Hindlimb muscle (tissue), 1 donor: ENCODE data around the gene OR6N1. TPM values are rescaled to one million over a fixed set of nuclear protein-coding genes. Genes with fewer than 3 reads are reported as not detected.

Experiments
- DNase-seq: peaks from one replicate; pipeline ENCODE4 v3.0.0-alpha.2; 2013
- polyA plus RNA-seq: library from polyadenylated mRNA; unstranded; fragments of 120-200 nt; gene quantifications from one replicate; pipeline ENCODE4 v1.2.1, GENCODE V29; 2013; ENCODE audit not compliant: insufficient read length

Gene OR6N1
- polyA plus RNA-seq, 1 donor = not detected

DNA sequence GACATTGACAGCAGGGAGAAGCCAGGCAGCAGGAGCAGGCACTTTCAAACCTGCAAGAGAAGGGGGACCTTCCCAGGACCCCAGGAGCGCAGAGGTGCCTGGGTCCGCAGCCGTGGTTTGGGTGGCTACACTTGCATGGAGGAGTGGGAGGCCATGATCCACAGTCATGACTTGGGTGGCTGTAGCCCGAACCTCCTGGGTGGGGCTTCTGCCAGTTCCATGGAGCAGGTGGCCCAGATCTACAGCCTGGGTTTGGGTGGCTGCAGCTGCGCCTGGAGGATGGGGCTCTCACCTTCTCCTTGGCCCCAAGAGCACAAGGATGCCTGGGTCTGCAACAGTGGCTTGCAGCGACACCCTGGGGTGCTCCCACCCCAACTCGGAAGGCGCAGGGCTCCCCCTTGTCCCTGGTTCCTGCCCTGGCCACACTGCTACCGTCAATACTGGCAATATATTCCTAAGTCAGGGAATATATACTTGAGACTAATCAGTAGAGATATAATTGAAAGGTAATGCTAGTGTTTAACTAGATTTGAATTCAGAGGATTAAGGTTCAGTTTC is 19.8 kb downstream of the OR6N1 start:
- no peak for DNase-seq

- DNase-seq = no peak
Measured at GRCh38 chr1:158735848-158736247, 36.1 kb downstream of the OR6N1 start.

GRCh38 chr1:158732524-158732923 is 39.5 kb downstream of the OR6N1 start:
- no peak for DNase-seq

DNA sequence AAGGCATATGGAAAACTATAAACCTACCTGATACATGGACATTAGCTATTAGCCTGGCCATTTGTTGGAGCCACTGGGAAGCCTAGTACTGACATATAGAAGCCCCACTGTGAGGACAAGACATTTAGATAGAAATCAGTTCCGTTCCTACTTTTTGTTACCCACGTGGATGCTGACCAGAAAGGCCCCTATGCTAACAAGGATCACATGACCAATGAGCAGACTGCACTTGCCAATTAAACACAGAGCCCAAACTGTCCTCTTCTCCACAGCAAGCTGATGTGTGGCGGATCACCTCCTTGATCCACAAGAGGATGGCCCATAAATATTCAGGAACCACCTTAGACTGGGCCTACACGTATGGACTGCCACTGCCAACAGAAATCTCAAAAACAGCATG is 40.3 kb downstream of the OR6N1 start:
- DNase-seq = no peak

GRCh38 chr1:158730453-158730852 is 41.5 kb downstream of the OR6N1 start:
- no peak for DNase-seq

GRCh38 chr1:158728510-158729225 is 43.3 kb downstream of the OR6N1 start:
- DNase-seq = no peak

- DNase-seq = no peak
Measured at GRCh38 chr1:158724442-158724841, 47.6 kb downstream of the OR6N1 start.

GRCh38 chr1:158720620-158721019 is 51.4 kb downstream of the OR6N1 start, which contains the start of gene OR6K3:
Gene OR6K3 (minus strand): TSS chr1:158720720. CDS start chr1:158718115, 2,605 bp downstream.
- DNase-seq = no peak

GRCh38 chr1:158719664-158720063 is 52.3 kb downstream of the OR6N1 start:
- no peak for DNase-seq

DNA sequence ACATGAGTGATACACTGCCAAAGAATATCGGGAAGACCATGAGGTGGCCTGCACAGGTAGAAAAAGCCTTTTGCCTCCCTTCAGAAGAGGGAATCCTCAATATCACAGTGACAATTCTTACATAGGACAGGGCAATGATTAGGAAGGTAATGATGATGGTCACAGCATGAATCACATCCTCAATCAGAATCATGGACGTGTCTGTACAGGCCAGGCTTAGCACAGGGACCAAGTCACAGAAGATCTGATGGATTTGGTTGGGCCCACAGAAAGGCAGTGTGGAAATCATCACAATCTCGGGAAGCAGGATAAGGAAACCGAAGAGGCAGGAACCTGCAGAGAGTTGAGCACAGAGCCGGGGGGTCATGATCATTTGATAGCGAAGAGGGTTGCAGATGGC is 54.7 kb downstream of the OR6N1 start:
- no peak for DNase-seq

DNA sequence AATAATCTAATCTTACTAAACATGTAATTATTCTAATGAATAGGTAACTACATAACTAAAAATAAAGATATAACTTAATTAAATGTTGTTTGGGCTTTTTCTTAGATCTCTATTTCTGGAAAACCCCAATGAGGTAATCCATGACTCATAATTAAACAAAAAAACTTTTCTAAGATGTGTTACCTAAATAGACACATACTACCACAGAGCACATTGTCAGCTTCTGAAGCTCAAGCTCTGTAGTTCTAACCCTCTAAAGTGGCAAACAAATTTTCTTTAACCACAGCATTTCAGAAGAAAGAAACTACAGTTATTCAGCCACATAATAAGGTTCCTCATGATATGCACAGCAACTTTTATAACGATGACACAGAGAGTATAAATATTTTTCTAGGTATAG is 55.7 kb downstream of the OR6N1 start:
- DNase-seq = no peak

DNA sequence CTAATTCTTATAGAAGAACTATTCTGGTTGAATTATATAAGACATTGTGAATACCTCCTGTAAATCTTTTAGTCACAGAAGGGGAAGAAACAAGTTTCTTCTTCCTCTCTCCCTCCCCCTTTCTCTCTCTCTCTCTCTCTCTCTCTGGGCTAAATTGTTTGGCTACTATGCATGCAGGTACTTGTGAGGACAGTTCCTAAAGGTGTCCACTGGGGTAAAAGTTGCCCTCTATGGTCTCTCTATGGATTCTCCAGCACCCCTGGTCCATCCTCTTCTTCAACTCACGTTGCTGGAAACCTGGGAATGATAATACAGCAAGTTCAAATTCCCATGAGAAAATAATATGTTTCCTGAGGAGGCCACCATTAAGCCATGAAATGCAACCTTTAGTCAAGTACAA is 57.2 kb downstream of the OR6N1 start:
- DNase-seq = no peak

Other genes with a start within 250 kb of the OR6N1 start
- not detected for gene OR6Y1, start 217.8 kb downstream of the OR6N1 start, polyA plus RNA-seq
- gene OR6P1, start 201.6 kb downstream of the OR6N1 start, polyA plus RNA-seq = not detected
- not detected for gene OR10X1, start 192.3 kb downstream of the OR6N1 start, polyA plus RNA-seq
- gene OR10Z1, start 166.9 kb downstream of the OR6N1 start, polyA plus RNA-seq = 0.10 TPM
- 5.9 TPM for gene SPTA1, start 85.5 kb downstream of the OR6N1 start, polyA plus RNA-seq
- not detected for gene OR6K2, start 71.5 kb downstream of the OR6N1 start, polyA plus RNA-seq
- not detected for gene OR6K3, start 51.5 kb downstream of the OR6N1 start, polyA plus RNA-seq
- not detected for gene OR6K6, start 17.5 kb downstream of the OR6N1 start, polyA plus RNA-seq
- gene OR6N2, start 9.0 kb upstream of the OR6N1 start, polyA plus RNA-seq = not detected
- 3.9 TPM for gene MNDA, start 59.2 kb upstream of the OR6N1 start, polyA plus RNA-seq
- gene PYHIN1, start 159.4 kb upstream of the OR6N1 start, polyA plus RNA-seq = 0.23 TPM
- 32.2 TPM for gene IFI16, start 237.7 kb upstream of the OR6N1 start, polyA plus RNA-seq